Measurements from ENCODE around the gene SLC13A2. TPM values are rescaled to one million over a fixed set of nuclear protein-coding genes. Genes with fewer than 3 reads are reported as not detected.

SLC13A2 gene
- total and polyA plus RNA-seq, 2 of the 4 experiments (the other 2 are of a cell fraction), result not detected

- Histone ChIP-seq H4K20me1 (ENCODE audit: insufficient read depth, low read length) (no peaks in the 10 kb centered on the region), H3K4ac (ENCODE audit: low read depth, low read length) (no peak overlapping the region), H4K5ac (ENCODE audit: low read depth, low read length) (no peak overlapping the region), H2BK5ac (ENCODE audit: low read depth, low read length, poor library complexity, severe bottlenecking) (no peak overlapping the region), H3K9ac (ENCODE audit: low read depth, low read length) (no peak overlapping the region), H3K36me3 (ENCODE audit: control insufficient read depth, insufficient read depth, low read length) (no peaks in the 10 kb centered on the region), H2AK5ac (ENCODE audit: low read depth, low read length) (no peak overlapping the region), H3K18ac (ENCODE audit: low read depth, low read length) (no peak overlapping the region), H3K9me3 (ENCODE audit: control insufficient read depth, insufficient read depth, low read length) (no peaks in the 10 kb centered on the region), H3K27ac (ENCODE audit: insufficient read depth, low read length) (no peak overlapping the region), H3K79me1 (ENCODE audit: low read depth in 1 of 2, low read length in 2 of 2) (no peaks in the 10 kb centered on the region), H3K9me1 (ENCODE audit: insufficient read depth, low read length) (no peaks in the 10 kb centered on the region), H2BK20ac (ENCODE audit: low read depth, low read length) (no peak overlapping the region), H3K56ac (ENCODE audit: extremely low read depth, insufficient read depth, low read length) (no peak overlapping the region), H3K27me3 (ENCODE audit: control insufficient read depth, insufficient read depth, low read length) (peaks cover 48% of the 10 kb centered on the region), H2AFZ (replicated peaks; ENCODE audit: low read length, poor library complexity) (no peak overlapping the region), H4K8ac (ENCODE audit: low read depth in 2 of 2, low read length in 2 of 2) (no peak overlapping the region), H2BK120ac (ENCODE audit: low read depth, low read length) (no peak overlapping the region), H3K23ac (ENCODE audit: low read depth, low read length) (no peak overlapping the region), H2BK15ac (ENCODE audit: low read depth, low read length) (no peak overlapping the region), H3K14ac (replicated peaks; ENCODE audit: low read depth, low read length) (no peak overlapping the region), H4K91ac (ENCODE audit: insufficient read depth, low read depth, low read length) (no peak overlapping the region), H2AK9ac (replicated peaks; ENCODE audit: low read depth, low read length, poor library complexity) (no peak overlapping the region), H3K4me1 (ENCODE audit: control insufficient read depth, insufficient read depth, low read length) (peaks cover under 1% of the 10 kb centered on the region; the same call in 1 of the 2 replicates), H3K4me3 (ENCODE audit: insufficient read depth, low read depth, low read length) (no peak overlapping the region), H3K4me2 (ENCODE audit: low read depth, low read length) (no peak overlapping the region)
- dilution Hi-C loops (cut with HindIII; ENCODE audit: low sequenced_read_pairs, unreplicated experiment) (no loop called here), in situ Hi-C loops (cut with MboI; ENCODE audit: low sequenced_read_pairs) (no loop called here), intact Hi-C loops (cut with micrococcal nuclease) (no loop called here)
- POLR2A ChIA-PET (ENCODE audit: unreplicated experiment), result no interaction called here
- no peak for DNase-seq
- WGBS, 2 experiments (ENCODE audit: extremely low coverage in 2 of 2, insufficient read length in 1 of 2), result no CpG with 5 or more reads among the region's 5 CpGs
- TF ChIP-seq RAD21 (IDR thresholded peaks at IDR 0.05; ENCODE audit: low read length), result no peak
- TF ChIP-seq RFX5 (IDR thresholded peaks at IDR 0.05; ENCODE audit: low read depth, low read length), result no peak
- TF ChIP-seq MXI1 (IDR thresholded peaks at IDR 0.05; ENCODE audit: borderline replicate concordance, low read depth, low read length), result no peak
- TF ChIP-seq ELK1 (IDR thresholded peaks at IDR 0.05; ENCODE audit: borderline replicate concordance, low read depth, low read length), result no peak
- TF ChIP-seq BHLHE40 (IDR thresholded peaks at IDR 0.05; ENCODE audit: low read depth, low read length), result no peak
- TF ChIP-seq NFE2L2 (IDR thresholded peaks at IDR 0.05; ENCODE audit: low read depth, low read length), result no peak
- no peak for TF ChIP-seq POLR2A (IDR thresholded peaks at IDR 0.05; ENCODE audit: low read depth, low read length)
- TF ChIP-seq MAFK (IDR thresholded peaks at IDR 0.05; ENCODE audit: low read depth, low read length), result no peak
- no peak for TF ChIP-seq CTCF (conservative IDR thresholded peaks at IDR 0.05; ENCODE audit: low read depth, low read length)
- no peak for ATAC-seq (ENCODE audit: low read depth)
- BruUV-seq (replicated peaks), result no TSS peak
- CTCF ChIA-PET, result no interaction called here
Measured at GRCh38 chr17:28487881-28488532, 14.6 kb downstream of the SLC13A2 start.
